Measurements from ENCODE around the gene NKX2-4. TPM values are rescaled to one million over a fixed set of nuclear protein-coding genes. Genes with fewer than 3 reads are reported as not detected.
"Not testable (repeated sequence)": the region's sequence is repeated elsewhere in the genome, so short reads cannot be mapped to it uniquely, and the experiment has no call there.

NKX2-4 gene
- not detected for polyA plus RNA-seq (2013, experiment 1 of 2; ENCODE audit: insufficient read length)
- not detected for polyA plus RNA-seq (2013, experiment 2 of 2; ENCODE audit: insufficient read length)

- DNase-seq: no peak
These were observed at the start of gene NKX2-4 for GRCh38 chr20:21397341-21398108. Gene NKX2-4, minus strand, starts transcription at chr20:21397526. Its CDS starts 127 bp downstream, at chr20:21397399.

DNA sequence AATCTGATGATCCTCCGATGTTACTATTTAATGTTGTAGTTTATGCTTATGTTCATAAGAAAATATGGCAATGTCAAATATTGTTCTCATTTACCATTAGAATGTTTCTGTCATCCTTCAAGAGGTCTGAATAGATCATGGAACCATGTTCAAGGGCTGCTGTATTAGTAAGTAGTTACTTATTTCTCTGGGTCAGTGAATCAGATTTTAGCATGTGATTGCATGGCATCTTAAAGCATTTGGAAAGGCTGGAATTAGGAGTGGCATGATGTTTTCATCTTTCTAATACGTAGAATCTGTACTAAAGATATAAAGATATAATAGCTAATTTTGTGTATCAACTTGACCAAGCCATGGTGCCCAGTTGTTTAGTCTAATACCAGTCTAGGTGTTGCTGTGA lies 40.5 kb upstream of the NKX2-4 start:
- DNase-seq: no peak

- no peak for DNase-seq
These were observed 39.9 kb upstream of the NKX2-4 start for GRCh38 chr20:21437248-21437647.

DNA sequence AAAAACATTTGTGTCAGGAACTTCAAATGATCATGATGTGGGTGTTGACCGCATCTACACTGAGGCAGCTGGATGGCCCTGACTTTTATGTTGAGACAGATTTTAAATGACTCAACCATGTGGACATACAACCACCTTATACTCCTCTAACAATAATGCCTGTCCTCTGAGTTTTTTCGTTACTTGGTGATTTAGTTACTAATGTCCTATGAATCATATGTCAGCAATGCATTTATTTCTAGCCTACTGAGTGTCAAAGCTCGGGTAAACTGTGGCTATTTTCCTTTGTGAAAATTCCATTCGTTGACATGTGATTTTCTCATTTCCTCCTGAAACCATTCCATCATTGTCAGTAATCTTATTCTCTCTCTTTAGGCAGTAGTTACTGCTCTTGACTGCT lies 38.9 kb upstream of the NKX2-4 start:
- peak; percentile 87 for DNase-seq

- DNase-seq: peak; percentile 20
These were observed 38.2 kb upstream of the NKX2-4 start for GRCh38 chr20:21435576-21435975.

- DNase-seq: peak; percentile 18
These were observed 36.1 kb upstream of the NKX2-4 start for GRCh38 chr20:21433329-21433890.

DNA sequence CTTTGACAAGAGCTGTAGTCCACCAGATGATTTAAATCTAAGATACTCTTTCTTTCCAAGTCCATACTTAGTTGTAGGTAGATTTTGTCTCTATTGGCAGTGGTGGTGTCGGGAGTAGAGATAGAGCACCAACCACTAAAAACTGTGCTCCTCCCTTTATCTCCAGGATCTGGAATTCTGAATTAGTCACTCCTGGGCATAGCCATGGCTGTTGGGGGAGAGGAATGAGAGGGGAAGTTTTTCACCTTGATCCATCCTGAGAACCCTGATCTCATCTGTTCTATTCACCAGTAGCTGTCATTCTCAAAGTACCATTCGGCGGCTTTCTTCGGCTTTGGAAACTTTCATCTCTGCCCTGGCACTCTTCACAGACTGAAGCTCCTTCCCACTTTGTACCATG lies 35.6 kb upstream of the NKX2-4 start:
- peak; percentile 7 for DNase-seq

DNA sequence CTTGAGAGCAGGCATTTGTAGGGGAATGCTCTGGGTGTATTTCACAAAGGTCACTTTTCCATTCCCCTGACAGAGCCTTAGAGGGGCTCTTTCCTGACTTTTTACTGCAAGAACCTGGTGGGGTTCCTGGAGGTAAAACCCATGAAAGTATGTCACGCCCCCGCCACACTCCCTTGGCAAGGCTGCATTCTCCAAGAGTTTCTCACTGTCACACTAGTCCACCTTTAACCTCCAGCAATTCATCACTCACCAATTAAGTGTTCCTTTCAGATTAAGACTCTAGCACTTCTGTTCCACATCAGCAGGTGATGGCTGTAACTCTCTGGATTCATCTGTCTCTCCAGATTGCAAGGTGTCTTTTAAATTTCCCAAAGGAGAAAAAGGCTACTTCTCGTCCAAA lies 32.7 kb upstream of the NKX2-4 start:
- no peak for DNase-seq

GRCh38 chr20:21424846-21425245 lies 27.5 kb upstream of the NKX2-4 start:
- DNase-seq: no peak

- DNase-seq: not testable (repeated sequence)
These were observed 26.4 kb upstream of the NKX2-4 start for GRCh38 chr20:21423712-21424111.

DNA sequence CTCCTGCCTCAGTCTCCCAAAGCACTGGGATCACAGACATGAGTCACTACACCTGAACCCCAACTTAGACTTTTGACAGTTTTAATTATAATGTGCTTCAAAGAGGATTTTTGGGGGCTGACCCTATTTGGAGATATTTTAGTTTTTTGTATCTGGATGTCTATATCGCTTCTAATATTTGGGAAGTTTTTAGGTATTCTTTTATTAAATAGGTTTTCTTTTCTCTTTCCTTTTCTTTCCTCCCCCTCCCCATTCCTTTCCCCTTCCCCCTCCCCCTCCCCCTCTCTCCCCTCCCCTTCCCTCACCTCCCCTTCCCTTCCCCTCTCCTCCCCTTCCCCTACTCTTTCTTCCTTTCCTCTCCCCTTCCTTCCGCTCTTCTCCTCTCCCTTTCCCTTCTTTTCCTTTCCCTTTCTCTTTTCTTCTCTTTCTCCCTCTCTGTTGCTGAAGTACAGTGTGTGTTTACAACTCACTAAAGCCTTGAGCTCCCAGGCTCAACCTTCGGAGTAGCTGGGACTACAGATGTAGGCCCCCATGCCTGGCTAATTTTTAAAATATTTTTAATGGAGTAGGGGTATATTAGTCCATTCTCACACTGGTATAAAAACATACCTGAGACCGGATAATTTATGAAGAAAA lies 24.4 kb upstream of the NKX2-4 start:
- DNase-seq: no peak

- DNase-seq: not testable (repeated sequence)
These were observed 21.8 kb upstream of the NKX2-4 start for GRCh38 chr20:21419147-21419546.

DNA sequence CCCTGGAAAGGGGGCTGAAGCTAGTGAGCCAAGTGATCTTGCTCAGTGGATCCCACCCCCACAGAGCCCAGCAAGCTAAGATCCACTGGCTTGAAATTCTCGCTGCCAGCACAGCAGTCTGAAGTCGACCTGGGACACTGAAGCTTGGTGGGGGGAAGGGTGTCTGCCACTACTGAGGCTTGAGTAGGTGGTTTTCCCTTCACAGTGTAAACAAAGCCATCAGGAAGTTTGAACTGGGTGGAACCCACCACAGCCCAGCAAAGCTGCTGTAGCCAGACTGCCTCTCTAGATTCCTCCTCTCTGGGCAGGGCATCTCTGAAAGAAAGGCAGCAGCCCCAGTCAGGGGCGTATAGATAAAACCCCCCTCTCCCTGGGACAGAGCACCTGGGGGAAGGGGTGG lies 16.7 kb upstream of the NKX2-4 start:
- not testable (repeated sequence) for DNase-seq

DNA sequence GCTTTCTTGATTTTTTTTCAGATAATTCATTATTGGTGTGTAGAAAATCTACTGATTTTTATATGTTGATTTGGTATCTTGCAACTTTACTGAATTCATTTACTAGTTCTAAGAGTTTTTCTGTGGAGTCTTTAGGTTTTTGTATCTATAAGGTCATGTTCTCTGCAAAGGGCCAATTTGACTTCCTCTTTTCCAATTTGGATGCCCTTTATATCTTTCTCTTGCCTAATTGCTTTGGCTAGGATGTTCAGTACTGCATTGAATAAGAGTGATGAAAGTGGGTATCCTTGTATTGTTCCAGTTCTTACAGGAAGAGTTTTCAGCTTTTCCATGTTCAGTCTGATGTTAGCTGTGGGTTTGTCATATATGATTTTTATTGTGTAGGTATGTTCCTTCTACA lies 14.4 kb upstream of the NKX2-4 start:
- DNase-seq: no peak

- DNase-seq: no peak
These were observed 1.7 kb upstream of the NKX2-4 start for GRCh38 chr20:21399005-21399475.

DNA sequence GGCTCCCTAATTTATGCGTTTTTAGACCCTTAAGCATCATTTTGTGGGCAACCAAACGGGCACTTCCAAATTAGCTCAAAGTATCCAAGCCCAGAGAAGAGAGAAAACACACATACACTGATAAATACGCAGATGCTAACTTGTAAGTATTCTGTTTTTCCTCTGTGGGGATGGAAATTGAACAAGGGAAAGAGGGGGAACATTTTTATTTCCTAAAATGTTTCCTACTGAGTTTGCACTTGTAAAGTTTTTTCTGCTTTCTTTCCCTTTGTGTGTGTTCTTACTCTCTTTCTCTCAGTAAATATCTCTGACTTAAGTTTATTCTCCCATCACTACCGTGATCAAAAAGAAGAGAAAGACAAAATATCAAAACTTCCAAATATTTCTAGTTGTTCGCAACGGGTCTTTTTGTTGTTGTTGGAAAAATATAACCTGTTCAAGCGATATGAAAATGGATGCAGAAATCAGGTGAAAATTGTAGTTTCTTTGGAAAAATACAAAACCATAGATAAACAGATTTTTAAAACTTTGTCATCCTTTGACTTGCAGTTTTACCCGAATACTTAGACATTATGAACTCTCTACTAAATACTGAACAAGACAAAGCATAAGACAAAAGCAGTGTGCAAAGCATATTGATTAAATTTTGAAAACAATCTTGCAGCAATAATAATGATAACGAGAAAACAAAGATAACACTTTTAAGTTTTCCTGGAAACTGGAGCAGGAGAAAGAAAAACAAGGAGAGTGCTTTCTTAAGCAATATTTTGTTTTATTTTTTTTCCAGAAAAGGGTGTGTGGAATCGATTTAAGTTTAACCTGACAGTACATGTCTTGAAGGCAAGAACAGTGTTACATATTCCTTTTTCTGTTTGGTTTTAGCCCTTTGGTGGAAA lies 1.0 kb upstream of the NKX2-4 start:
- no peak for DNase-seq

DNA sequence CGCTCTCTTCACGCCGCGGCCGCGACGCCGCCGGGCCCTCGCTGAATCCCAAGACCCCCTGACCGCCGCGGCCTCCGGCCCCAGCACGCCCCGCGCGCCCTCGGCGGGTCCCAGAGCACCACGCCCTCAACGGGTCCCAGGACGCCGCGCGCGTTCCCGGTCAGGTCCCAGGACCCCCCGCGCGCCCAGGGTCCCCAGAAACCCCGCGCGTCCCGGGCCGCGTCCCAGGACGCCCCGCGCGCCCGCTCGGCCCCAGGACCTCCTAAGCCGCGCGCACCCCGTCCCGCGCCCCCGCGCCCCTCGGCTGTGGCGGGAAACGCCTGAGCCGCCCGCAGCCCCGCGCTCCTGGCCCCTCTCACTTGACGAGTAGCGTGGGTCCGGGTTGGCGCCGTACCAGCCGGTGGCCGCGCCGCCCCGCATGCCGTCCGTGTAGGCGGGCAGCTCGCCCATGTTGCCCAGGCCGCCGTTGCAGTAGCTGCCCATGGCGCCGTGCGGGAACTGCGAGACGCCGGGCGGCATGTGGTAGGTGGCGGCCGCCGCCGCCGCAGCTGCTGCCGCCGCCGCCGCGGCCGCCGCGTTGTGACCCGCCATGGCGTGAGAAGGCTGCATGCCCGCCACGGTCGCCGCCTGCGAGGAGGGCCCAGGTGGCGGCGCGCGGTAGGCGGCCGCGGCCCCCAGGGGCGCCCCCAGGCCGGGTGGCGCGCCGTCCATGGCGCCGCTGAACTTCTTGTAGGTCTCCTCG lies 556 bp downstream of the NKX2-4 start:
- no peak for DNase-seq

GRCh38 chr20:21395666-21396598 lies 1.4 kb downstream of the NKX2-4 start:
- DNase-seq: no peak

DNA sequence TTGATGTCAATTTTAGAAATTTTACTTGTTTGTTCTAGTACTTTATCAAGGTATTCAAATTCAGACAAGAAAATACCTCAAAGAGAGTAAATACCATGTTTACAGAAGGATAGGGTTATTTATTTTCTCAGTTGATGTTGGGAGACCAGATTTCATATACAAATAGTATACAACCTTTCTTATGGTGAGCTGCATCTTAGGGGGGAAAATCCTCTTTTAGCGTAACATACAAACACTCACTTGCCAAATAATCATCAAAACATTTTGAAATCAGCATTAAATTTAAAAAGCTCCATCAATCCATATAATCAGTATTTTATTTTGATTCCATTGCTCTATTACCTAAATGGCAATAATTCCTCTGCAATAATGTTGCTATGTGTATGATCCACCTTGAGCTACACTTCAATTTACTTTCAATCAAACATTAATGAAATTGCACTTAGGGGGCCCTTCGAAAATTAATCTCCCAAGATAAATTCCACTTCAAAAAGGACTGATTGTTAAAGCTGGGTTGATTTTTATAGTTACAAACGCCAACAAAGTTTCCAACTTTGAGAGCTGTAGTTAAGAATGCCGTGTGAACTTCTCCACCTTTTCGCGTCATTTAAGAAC lies 2.2 kb downstream of the NKX2-4 start:
- no peak for DNase-seq

GRCh38 chr20:21394551-21394950 lies 2.8 kb downstream of the NKX2-4 start:
- DNase-seq: no peak

All from fibroblast of skin of scalp (primary cell).